GM12873 (cell line): ENCODE measurements around the gene INSL3.

ENCODE experiments used
- TF ChIP-seq, protein P1 (sequence below): IDR thresholded peaks from 2 replicates; pipeline ENCODE4 v1.5.1; 2012; ENCODE audit warnings: low read depth, mild to moderate bottlenecking, moderate library complexity, low read length, control low read depth; ENCODE audit not compliant: insufficient read depth; ENCODE audit errors: missing control alignments

INSL3 gene

GRCh38 chr19:17835182-17836006, 14.1 kb upstream of the INSL3 start:
- TF ChIP-seq, protein P1, sequence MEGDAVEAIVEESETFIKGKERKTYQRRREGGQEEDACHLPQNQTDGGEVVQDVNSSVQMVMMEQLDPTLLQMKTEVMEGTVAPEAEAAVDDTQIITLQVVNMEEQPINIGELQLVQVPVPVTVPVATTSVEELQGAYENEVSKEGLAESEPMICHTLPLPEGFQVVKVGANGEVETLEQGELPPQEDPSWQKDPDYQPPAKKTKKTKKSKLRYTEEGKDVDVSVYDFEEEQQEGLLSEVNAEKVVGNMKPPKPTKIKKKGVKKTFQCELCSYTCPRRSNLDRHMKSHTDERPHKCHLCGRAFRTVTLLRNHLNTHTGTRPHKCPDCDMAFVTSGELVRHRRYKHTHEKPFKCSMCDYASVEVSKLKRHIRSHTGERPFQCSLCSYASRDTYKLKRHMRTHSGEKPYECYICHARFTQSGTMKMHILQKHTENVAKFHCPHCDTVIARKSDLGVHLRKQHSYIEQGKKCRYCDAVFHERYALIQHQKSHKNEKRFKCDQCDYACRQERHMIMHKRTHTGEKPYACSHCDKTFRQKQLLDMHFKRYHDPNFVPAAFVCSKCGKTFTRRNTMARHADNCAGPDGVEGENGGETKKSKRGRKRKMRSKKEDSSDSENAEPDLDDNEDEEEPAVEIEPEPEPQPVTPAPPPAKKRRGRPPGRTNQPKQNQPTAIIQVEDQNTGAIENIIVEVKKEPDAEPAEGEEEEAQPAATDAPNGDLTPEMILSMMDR, result no peak

- TF ChIP-seq, protein P1, result no peak
These were observed 13.2 kb upstream of the INSL3 start for GRCh38 chr19:17834350-17835181.

DNA sequence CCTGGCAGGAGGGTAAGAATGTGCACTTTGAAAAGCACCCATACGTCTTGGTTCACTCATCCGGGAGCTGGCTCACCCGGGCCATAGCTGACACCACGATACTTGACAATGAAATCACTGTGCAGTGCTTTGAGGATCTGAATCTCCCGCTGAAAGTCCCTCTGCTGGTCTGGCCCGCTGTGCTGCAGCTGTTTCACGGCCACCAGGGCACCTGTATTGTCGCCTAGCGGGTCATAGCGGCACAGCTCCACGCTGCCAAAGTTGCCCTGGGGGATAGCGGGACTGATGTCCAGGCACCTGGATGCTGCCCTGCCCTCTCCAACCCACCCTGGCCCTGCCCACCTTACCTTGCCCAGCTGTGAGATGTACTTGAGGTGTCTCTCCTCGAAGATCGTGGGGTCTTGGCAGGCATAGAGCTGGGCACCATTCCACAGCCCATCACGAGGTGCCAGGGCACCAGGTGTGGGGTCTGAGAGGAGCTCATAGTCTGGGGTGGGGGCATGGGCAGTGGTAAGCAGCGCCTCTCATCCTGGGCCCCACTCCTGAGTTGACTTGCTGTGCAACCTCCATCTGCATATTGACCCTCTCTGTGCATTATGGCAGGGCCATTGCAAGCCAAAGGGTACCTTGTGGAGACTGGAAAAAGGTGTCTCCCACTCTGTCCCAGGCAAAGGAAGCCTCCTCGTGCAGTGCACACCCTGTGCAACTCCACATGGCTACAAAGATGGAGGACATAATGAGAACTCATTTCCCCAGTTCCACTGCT, 11.3 kb upstream of the INSL3 start:
- TF ChIP-seq, protein P1, result no peak

DNA sequence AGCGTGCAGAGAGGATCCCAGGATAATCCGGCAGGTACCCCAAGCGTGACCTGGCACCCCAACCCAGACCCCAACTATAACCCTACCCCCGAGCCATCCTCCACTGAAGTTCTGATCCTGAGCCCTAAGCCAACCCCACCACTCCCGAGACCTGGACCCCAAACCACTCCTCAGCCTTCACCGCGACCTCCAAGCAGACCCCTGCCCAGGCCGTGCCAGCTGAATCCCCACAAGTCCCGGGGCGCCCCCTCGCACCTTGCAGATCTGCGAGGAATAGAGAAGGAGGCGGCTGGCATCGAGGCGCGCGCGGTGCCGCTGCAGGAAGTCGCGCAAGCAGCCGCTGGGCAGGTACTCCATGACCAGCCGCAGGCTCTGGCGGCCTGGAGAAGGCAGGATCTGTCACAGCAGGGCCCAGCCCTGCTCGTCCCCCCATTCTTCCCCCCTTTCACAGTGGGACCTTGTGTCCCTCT, 10.1 kb upstream of the INSL3 start:
- TF ChIP-seq, protein P1, result no peak

- TF ChIP-seq, protein P1, result no peak
These were observed 9.5 kb upstream of the INSL3 start for GRCh38 chr19:17830567-17831418.

DNA sequence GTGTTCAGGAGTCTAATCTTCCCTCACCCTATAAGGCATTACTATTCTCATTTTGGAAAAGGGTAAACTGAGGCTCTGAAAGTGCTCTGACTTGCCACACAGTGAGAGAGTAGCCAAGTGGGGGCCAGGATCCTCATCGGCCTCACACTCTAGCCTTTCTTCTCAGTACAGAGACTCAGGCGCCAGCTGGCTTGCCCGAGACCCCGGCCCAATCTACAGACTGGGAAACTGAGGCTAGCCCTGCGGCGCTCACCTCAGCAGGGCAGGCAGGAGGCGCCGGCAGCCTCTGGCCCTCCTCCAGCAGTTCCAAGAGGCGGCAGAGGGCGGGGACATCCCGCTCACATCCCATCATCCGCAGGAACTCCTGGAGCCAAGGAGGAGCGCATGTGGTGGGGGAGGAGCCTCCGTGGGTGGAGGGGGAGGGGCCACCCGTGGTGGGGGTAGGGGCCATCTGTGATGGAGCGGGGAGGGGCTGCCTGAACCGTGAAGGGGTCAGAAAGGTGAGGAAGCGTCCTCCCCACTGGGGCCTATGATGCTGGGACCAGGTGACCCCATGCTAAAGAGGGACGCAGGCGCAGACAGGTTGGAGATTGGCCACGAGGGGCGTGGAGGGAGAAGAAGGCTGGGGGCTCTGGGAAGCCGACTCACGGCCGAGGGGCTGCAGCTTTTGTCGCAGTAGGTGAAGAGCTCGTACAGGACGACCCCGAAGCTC, 8.7 kb upstream of the INSL3 start:
- TF ChIP-seq, protein P1, result no peak
